Endothelial cell of umbilical vein (primary cell): ENCODE results near the gene MUC3A. TPM values are rescaled to one million over a fixed set of nuclear protein-coding genes. Genes with fewer than 3 reads are reported as not detected.

ENCODE experiments used
- BruUV-seq: library from RNA; stranded (reverse); fragments of 400-500 nt; replicated peaks from 2 replicates; lab custom pipeline; 2021; lab: Mats Ljungman, UMichigan
- CTCF ChIA-PET: fragments of 300-600, 350-600 bp; sonication (Branson Sonifier 250); formaldehyde crosslinking; loops from one replicate; lab custom pipeline; 2021; ENCODE audit warnings: antibody characterized with exemption, inconsistent platforms; lab: Charles Lee
- POLR2A ChIA-PET: fragments of 300-600, 350-600 bp; sonication (Branson Sonifier 250); formaldehyde crosslinking; loops from one replicate; lab custom pipeline; 2021; ENCODE audit warnings: antibody characterized with exemption, inconsistent platforms; lab: Charles Lee
- DNase-seq: peaks from one replicate; pipeline ENCODE4 v3.0.0-alpha.2; 2011; ENCODE audit warnings: low read depth, low spot score
- FAIRE-seq: peaks from 2 replicates; lab custom pipeline; 2011; peaks lifted over from hg19 to GRCh38; lab: Jason Lieb, UNC
- H2AFZ ChIP-seq: 2 replicates; pipeline ENCODE4 v1.6.0; 2012; ENCODE audit warnings: low read depth, low read length, control low read depth, inconsistent platforms
- H3K27ac ChIP-seq: 2 replicates; pipeline ENCODE4 v1.5.1; 2011; ENCODE audit warnings: low read depth, mild to moderate bottlenecking, control low read depth, low read length, moderate library complexity; ENCODE audit not compliant: insufficient read depth
- H3K27me3 ChIP-seq, 2 experiments: 2 replicates each; pipeline versions ENCODE4 v1.6.0 to v1.6.1; 2011; ENCODE audit warnings: low read length in 2 of 2, mixed read lengths in 1 of 2; ENCODE audit not compliant: control insufficient read depth in 2 of 2, insufficient read depth in 2 of 2
- H3K36me3 ChIP-seq, 2 experiments: 2 replicates in 1 of 2; 3 replicates in 1 of 2; pipeline ENCODE4 v1.5.1; 2011; ENCODE audit warnings: low read length in 2 of 2, mild to moderate bottlenecking in 1 of 2, moderate library complexity in 1 of 2; ENCODE audit not compliant: control insufficient read depth in 2 of 2, insufficient read depth in 2 of 2; ENCODE audit errors: extremely low read depth in 1 of 2
- H3K4me1 ChIP-seq: 3 replicates; pipeline ENCODE4 v1.5.1; 2011; ENCODE audit warnings: mild to moderate bottlenecking, low read length; ENCODE audit not compliant: control insufficient read depth, insufficient read depth; ENCODE audit errors: extremely low read depth
- H3K4me2 ChIP-seq: 2 replicates; pipeline ENCODE4 v1.6.1; 2011; ENCODE audit warnings: low read length, control low read depth, mixed read lengths; ENCODE audit not compliant: insufficient read depth
- H3K4me3 ChIP-seq, 3 experiments: fragments of 200-600 bp in 1 of 3; sonication (generic), shearing (Covaris generic) in 1 of 3; replicated peaks in 1 of 3; 2 replicates each; pipeline ENCODE4 v1.5.1; 2011 to 2016; ENCODE audit warnings: control low read depth in 3 of 3, low read length in 3 of 3, mild to moderate bottlenecking in 2 of 3, inconsistent platforms in 1 of 3, low read depth in 1 of 3, moderate library complexity in 1 of 3; ENCODE audit not compliant: insufficient read depth in 1 of 3
- H3K79me2 ChIP-seq: 2 replicates; pipeline ENCODE4 v1.6.0; 2012; ENCODE audit warnings: low read length, inconsistent platforms; ENCODE audit not compliant: control insufficient read depth, insufficient read depth
- H3K9ac ChIP-seq: replicated peaks from 2 replicates; pipeline ENCODE3; 2011; ENCODE audit warnings: low read length, control low read depth; ENCODE audit not compliant: insufficient read depth; ENCODE audit errors: extremely low read depth
- H3K9me1 ChIP-seq: replicated peaks from 3 replicates; pipeline ENCODE4 v1.6.0; 2011; ENCODE audit warnings: mild to moderate bottlenecking, low read length; ENCODE audit not compliant: control insufficient read depth, insufficient read depth; ENCODE audit errors: extremely low read depth
- H3K9me3 ChIP-seq: replicated peaks from 2 replicates; pipeline ENCODE4 v1.5.1; 2012; ENCODE audit warnings: low read length, inconsistent platforms; ENCODE audit not compliant: control insufficient read depth, insufficient read depth
- H4K20me1 ChIP-seq: replicated peaks from 2 replicates; pipeline ENCODE3; 2011; ENCODE audit warnings: mild to moderate bottlenecking, low read length; ENCODE audit not compliant: control insufficient read depth, insufficient read depth; ENCODE audit errors: extremely low read depth
- EZH2 ChIP-seq: IDR thresholded peaks from 2 replicates; pipeline ENCODE4 v1.6.1; 2012; ENCODE audit warnings: borderline replicate concordance, low read depth, mild to moderate bottlenecking, moderate library complexity, low read length, inconsistent platforms; ENCODE audit not compliant: severe bottlenecking
- FOS ChIP-seq: IDR thresholded peaks from 2 replicates; pipeline ENCODE4 v1.6.1; 2011; ENCODE audit warnings: mild to moderate bottlenecking, low read length, moderate library complexity, borderline replicate concordance; ENCODE audit not compliant: insufficient read depth
- GATA2 ChIP-seq: IDR thresholded peaks from 2 replicates; pipeline ENCODE4 v1.7.0; 2011; ENCODE audit warnings: low read depth, mild to moderate bottlenecking, moderate library complexity, mixed read lengths, low read length; ENCODE audit not compliant: insufficient read length, insufficient read depth
- JUN ChIP-seq: IDR thresholded peaks from 2 replicates; pipeline ENCODE4 v1.6.1; 2011; ENCODE audit warnings: borderline replicate concordance, low read depth; ENCODE audit not compliant: insufficient read length, insufficient read depth
- MAX ChIP-seq: IDR thresholded peaks from 2 replicates; pipeline ENCODE4 v1.6.1; 2011; ENCODE audit not compliant: insufficient read depth, insufficient read length
- MYC ChIP-seq: IDR thresholded peaks from one replicate; pipeline ENCODE4 v1.6.1; 2011; ENCODE audit warnings: mild to moderate bottlenecking, low read depth, low read length
- POLR2A ChIP-seq: IDR thresholded peaks from 2 replicates; pipeline ENCODE4 v1.6.1; 2012; ENCODE audit warnings: low read depth, mild to moderate bottlenecking, control low read depth, low read length
- POLR2AphosphoS5 ChIP-seq: IDR thresholded peaks from 2 replicates; pipeline ENCODE4 v1.6.1; 2012; ENCODE audit warnings: low read depth, mild to moderate bottlenecking, control low read depth, low read length, moderate library complexity; ENCODE audit not compliant: insufficient read depth
- dilution Hi-C: fragments of 300-500 bp; cut with MboI; formaldehyde crosslinking; loops from one replicate; pipeline ENCODE4 v1.15.0; 2019; ENCODE audit warnings: low sequenced_read_pairs; ENCODE audit not compliant: extremely low pct_ligation_motif_present
- intact Hi-C: fragments of 100-400 bp; cut with micrococcal nuclease; formaldehyde crosslinking; loops from one replicate; pipeline ENCODE4 v1.10.0; 2022
- polyA plus RNA-seq, 4 experiments: library from polyadenylated mRNA; depleted of rRNA in 3 of 4; stranded (reverse) in 3 of 4; unstranded in 1 of 4; fragments of >200 nt; gene quantifications; 2 replicates each; pipeline versions ENCODE4 v1.2.1 to v1.2.3, GENCODE V29; 2011 to 2012; ENCODE audit warnings: missing spikeins in 1 of 4
- total RNA-seq: library from RNA; stranded (reverse); gene quantifications from 2 replicates; pipeline ENCODE4 v1.2.3, GENCODE V29; 2021
- TF ChIP-seq, protein P1 (sequence below), 2 donors: IDR thresholded peaks; 1 replicate in 1 of 2; 2 replicates in 1 of 2; pipeline ENCODE4 v1.5.1; 2011; ENCODE audit warnings: low read length in 2 of 2, mild to moderate bottlenecking in 2 of 2, moderate library complexity in 2 of 2, control low read depth in 1 of 2, inconsistent platforms in 1 of 2, low read depth in 1 of 2; ENCODE audit not compliant: insufficient read depth in 1 of 2; ENCODE audit errors: extremely low read depth in 1 of 2

Gene MUC3A
- total and polyA plus RNA-seq, 2 donors (not counting 3 experiments of a cell fraction or from before 2014, with no cell fraction given) = not detected

- no peaks in the 10 kb centered on the region for H3K79me2 ChIP-seq
- intact Hi-C loops = loop anchor here (5.0 to 10.0 kb wide), 2 partner anchors 46 to 76 kb away; no protein-coding TSS in a partner anchor
- H3K4me1 ChIP-seq = peaks cover 2% of the 10 kb centered on the region
- no peak overlapping the region for H3K9ac ChIP-seq
- BruUV-seq = no TSS peak
- no peak for TF ChIP-seq FOS
- no peak for TF ChIP-seq MYC
- TF ChIP-seq, protein P1, sequence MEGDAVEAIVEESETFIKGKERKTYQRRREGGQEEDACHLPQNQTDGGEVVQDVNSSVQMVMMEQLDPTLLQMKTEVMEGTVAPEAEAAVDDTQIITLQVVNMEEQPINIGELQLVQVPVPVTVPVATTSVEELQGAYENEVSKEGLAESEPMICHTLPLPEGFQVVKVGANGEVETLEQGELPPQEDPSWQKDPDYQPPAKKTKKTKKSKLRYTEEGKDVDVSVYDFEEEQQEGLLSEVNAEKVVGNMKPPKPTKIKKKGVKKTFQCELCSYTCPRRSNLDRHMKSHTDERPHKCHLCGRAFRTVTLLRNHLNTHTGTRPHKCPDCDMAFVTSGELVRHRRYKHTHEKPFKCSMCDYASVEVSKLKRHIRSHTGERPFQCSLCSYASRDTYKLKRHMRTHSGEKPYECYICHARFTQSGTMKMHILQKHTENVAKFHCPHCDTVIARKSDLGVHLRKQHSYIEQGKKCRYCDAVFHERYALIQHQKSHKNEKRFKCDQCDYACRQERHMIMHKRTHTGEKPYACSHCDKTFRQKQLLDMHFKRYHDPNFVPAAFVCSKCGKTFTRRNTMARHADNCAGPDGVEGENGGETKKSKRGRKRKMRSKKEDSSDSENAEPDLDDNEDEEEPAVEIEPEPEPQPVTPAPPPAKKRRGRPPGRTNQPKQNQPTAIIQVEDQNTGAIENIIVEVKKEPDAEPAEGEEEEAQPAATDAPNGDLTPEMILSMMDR (IDR thresholded peaks at IDR 0.05; ENCODE audit: extremely low read depth in 1 of 2, insufficient read depth in 1 of 2, low read depth in 1 of 2, low read length in 2 of 2) = no peak
- TF ChIP-seq GATA2 = no peak
- TF ChIP-seq JUN = no peak
- no peak for TF ChIP-seq POLR2AphosphoS5
- no peak for TF ChIP-seq EZH2
- no peak for TF ChIP-seq MAX
- TF ChIP-seq POLR2A = no peak
- H3K4me2 ChIP-seq = no peak overlapping the region
- no peaks in the 10 kb centered on the region for H3K36me3 ChIP-seq
- H3K27me3 ChIP-seq = peaks cover 22 to 28% of the 10 kb centered on the region in 2 experiments
- no peaks in the 10 kb centered on the region for H3K9me1 ChIP-seq
- FAIRE-seq (no peak), DNase-seq (no peak)
- H3K9me3 ChIP-seq = no peaks in the 10 kb centered on the region
- dilution Hi-C loops = no loop called here
- no peak overlapping the region for H3K27ac ChIP-seq
- H3K4me3 ChIP-seq = no peak overlapping the region
- POLR2A ChIA-PET = no interaction called here
- CTCF ChIA-PET = no interaction called here
- H2AFZ ChIP-seq = no peak overlapping the region
- no peaks in the 10 kb centered on the region for H4K20me1 ChIP-seq
These were observed 19.3 kb downstream of the MUC3A start for GRCh38 chr7:100968650-100969049.
